Fibroblast of lung (primary cell): ENCODE data around the gene ZNF664. TPM values are rescaled to one million over a fixed set of nuclear protein-coding genes. Genes with fewer than 3 reads are reported as not detected.
A peak's percentile ranks its signal among the peaks of the same experiment; 100 is the strongest.

Source experiments
- DNase-seq, 2 donors: peaks; one replicate each; pipeline versions ENCODE4 v3.0.0 to v3.0.0-alpha.2; 2010; ENCODE audit warnings: low read depth in 2 of 2
- H2AFZ ChIP-seq: 2 replicates; pipeline ENCODE4 v1.5.1; 2012; ENCODE audit warnings: low read length, control low read depth, inconsistent platforms
- H3K27ac ChIP-seq: 2 replicates; pipeline ENCODE4 v1.5.1; 2011; ENCODE audit warnings: low read length, control low read depth; ENCODE audit not compliant: insufficient read depth
- H3K27me3 ChIP-seq: 2 replicates; pipeline ENCODE4 v1.5.1; 2011; ENCODE audit warnings: mild to moderate bottlenecking, low read length; ENCODE audit not compliant: control insufficient read depth, insufficient read depth
- H3K36me3 ChIP-seq: 2 replicates; pipeline ENCODE4 v1.5.1; 2011; ENCODE audit warnings: low read length; ENCODE audit not compliant: control insufficient read depth, insufficient read depth
- H3K4me1 ChIP-seq: 2 replicates; pipeline ENCODE4 v1.5.1; 2011; ENCODE audit warnings: low read length; ENCODE audit not compliant: control insufficient read depth, insufficient read depth; ENCODE audit errors: extremely low read depth
- H3K4me2 ChIP-seq: 2 replicates; pipeline ENCODE4 v1.5.1; 2011; ENCODE audit warnings: low read length, control low read depth; ENCODE audit not compliant: insufficient read depth; ENCODE audit errors: extremely low read depth
- H3K4me3 ChIP-seq, 4 experiments: fragments of 200-600 bp in 1 of 4; sonication (generic) in 1 of 4; replicated peaks in 1 of 4; 2 replicates each; pipeline ENCODE4 v1.5.1; 2011 to 2016; ENCODE audit warnings: low read length in 4 of 4, low read depth in 3 of 4, mild to moderate bottlenecking in 3 of 4, control low read depth in 2 of 4, inconsistent platforms in 1 of 4, mixed read lengths in 1 of 4; ENCODE audit not compliant: insufficient read depth in 1 of 4; ENCODE audit errors: control extremely low read depth in 1 of 4
- H3K79me2 ChIP-seq: 2 replicates; pipeline ENCODE4 v1.5.1; 2012; ENCODE audit warnings: mild to moderate bottlenecking, low read length, inconsistent platforms; ENCODE audit not compliant: control insufficient read depth, insufficient read depth
- H3K9ac ChIP-seq: 2 replicates; pipeline ENCODE4 v1.5.1; 2011; ENCODE audit warnings: mild to moderate bottlenecking, low read length, control low read depth; ENCODE audit not compliant: insufficient read depth
- H3K9me3 ChIP-seq: 2 replicates; pipeline ENCODE4 v1.5.1; 2012; ENCODE audit warnings: low read depth, low read length; ENCODE audit not compliant: control insufficient read depth, insufficient read depth
- H4K20me1 ChIP-seq: 2 replicates; pipeline ENCODE4 v1.5.1; 2011; ENCODE audit warnings: low read length; ENCODE audit not compliant: control insufficient read depth, insufficient read depth; ENCODE audit errors: extremely low read depth
- CTCF ChIP-seq, 2 donors: IDR thresholded peaks in 1 of 2; conservative IDR thresholded peaks in 1 of 2; 1 replicate in 1 of 2; 2 replicates in 1 of 2; pipeline ENCODE4 v1.5.1; 2011 to 2012; ENCODE audit warnings: low read length in 2 of 2, control low read depth in 1 of 2, inconsistent platforms in 1 of 2, low read depth in 1 of 2, mild to moderate bottlenecking in 1 of 2
- EZH2 ChIP-seq: IDR thresholded peaks from 2 replicates; pipeline ENCODE4 v1.5.1; 2012; ENCODE audit warnings: low read length, control low read depth, mild to moderate bottlenecking; ENCODE audit errors: missing control alignments
- polyA plus RNA-seq, 2 donors: library from polyadenylated mRNA; depleted of rRNA in 1 of 2; stranded (reverse) in 1 of 2; unstranded in 1 of 2; fragments of >200 nt; gene quantifications; 2 replicates each; pipeline ENCODE4 v1.2.1, GENCODE V29; 2011 to 2012; ENCODE audit warnings: missing spikeins in 1 of 2
- total RNA-seq: library from RNA; depleted of rRNA; stranded (reverse); fragments of >200 nt; gene quantifications from 2 replicates; pipeline ENCODE4 v1.2.1, GENCODE V29; 2014

Gene ZNF664
- total and polyA plus RNA-seq, 2 donors (not counting 1 experiment from before 2014, with no cell fraction given), result 43.9 to 55.1 TPM

GRCh38 chr12:124055066-124055465, 82.1 kb downstream of the ZNF664 start:
- no peaks in the 10 kb centered on the region for H3K9me3 ChIP-seq
- no peak for TF ChIP-seq EZH2
- TF ChIP-seq CTCF (conservative IDR thresholded peaks at IDR 0.05 in 1 of 2, IDR thresholded peaks at IDR 0.05 in 1 of 2; ENCODE audit: low read depth in 1 of 2, low read length in 2 of 2), result no peak
- no peak overlapping the region for H3K9ac ChIP-seq
- H3K27me3 ChIP-seq, result no peaks in the 10 kb centered on the region
- DNase-seq, result no peak
- H3K79me2 ChIP-seq, result no peaks in the 10 kb centered on the region
- no peak overlapping the region for H3K27ac ChIP-seq
- no peaks in the 10 kb centered on the region for H3K36me3 ChIP-seq
- H3K4me1 ChIP-seq, result no peaks in the 10 kb centered on the region
- H3K4me2 ChIP-seq, result no peak overlapping the region
- H4K20me1 ChIP-seq, result no peaks in the 10 kb centered on the region
- H3K4me3 ChIP-seq, result no peak overlapping the region
- H2AFZ ChIP-seq, result no peak overlapping the region

GRCh38 chr12:124057691-124058090, 84.7 kb downstream of the ZNF664 start:
- peak in 1 of 2 donors; percentile 45 for DNase-seq
- Histone ChIP-seq H3K36me3 (no peaks in the 10 kb centered on the region), H3K4me3 (no peak overlapping the region), H3K27me3 (no peaks in the 10 kb centered on the region), H2AFZ (no peak overlapping the region), H4K20me1 (no peaks in the 10 kb centered on the region), H3K4me2 (no peak overlapping the region), H3K79me2 (no peaks in the 10 kb centered on the region), H3K9me3 (no peaks in the 10 kb centered on the region), H3K4me1 (no peaks in the 10 kb centered on the region), H3K27ac (no peak overlapping the region), H3K9ac (no peak overlapping the region)
- no peak for TF ChIP-seq EZH2
- no peak for TF ChIP-seq CTCF (conservative IDR thresholded peaks at IDR 0.05 in 1 of 2, IDR thresholded peaks at IDR 0.05 in 1 of 2; ENCODE audit: low read depth in 1 of 2, low read length in 2 of 2)

GRCh38 chr12:124059752-124060151, 86.7 kb downstream of the ZNF664 start:
- no peaks in the 10 kb centered on the region for H3K79me2 ChIP-seq
- no peak overlapping the region for H3K4me2 ChIP-seq
- no peak overlapping the region for H3K4me3 ChIP-seq
- H3K9ac ChIP-seq, result no peak overlapping the region
- no peaks in the 10 kb centered on the region for H3K27me3 ChIP-seq
- no peak overlapping the region for H2AFZ ChIP-seq
- no peak for DNase-seq
- TF ChIP-seq CTCF (conservative IDR thresholded peaks at IDR 0.05 in 1 of 2, IDR thresholded peaks at IDR 0.05 in 1 of 2; ENCODE audit: low read depth in 1 of 2, low read length in 2 of 2), result no peak
- no peak for TF ChIP-seq EZH2
- H3K9me3 ChIP-seq, result no peaks in the 10 kb centered on the region
- no peak overlapping the region for H3K27ac ChIP-seq
- no peaks in the 10 kb centered on the region for H4K20me1 ChIP-seq
- H3K36me3 ChIP-seq, result no peaks in the 10 kb centered on the region
- H3K4me1 ChIP-seq, result no peaks in the 10 kb centered on the region

Other genes with a start within 250 kb of the ZNF664 start
- gene DNAH10, start 210.9 kb upstream of the ZNF664 start, total RNA-seq, result 0.26 and 0.33 TPM in 2 replicates
- 0.06 and 0.12 TPM in 2 replicates for gene DNAH10, start 210.9 kb upstream of the ZNF664 start, polyA plus RNA-seq
- gene CCDC92, start 384 bp upstream of the ZNF664 start, total RNA-seq, result 7.7 and 13.2 TPM in 2 replicates
- gene CCDC92, start 384 bp upstream of the ZNF664 start, polyA plus RNA-seq, result 42.3 and 48.6 TPM in 2 replicates